ENCODE measurements around the gene CSNK2A1.

CSNK2A1 gene

GRCh38 chr20:544153-544725, 649 bp upstream of the CSNK2A1 start:
- no peak for TF ChIP-seq CTCF (IDR thresholded peaks at IDR 0.05; ENCODE audit: low read depth, low read length)
- peak overlapping the region in 1 of 2 donors; percentile 97 for H3K4me3 ChIP-seq (replicated peaks in 1 of 2; ENCODE audit: low read depth in 2 of 2, low read length in 2 of 2)
- DNase-seq (ENCODE audit: low read depth in 2 of 2) = no peak

- H3K4me3 ChIP-seq (replicated peaks in 1 of 2; ENCODE audit: low read depth in 2 of 2, low read length in 2 of 2) = peak overlapping the region; percentile 97 to 99
- TF ChIP-seq CTCF (IDR thresholded peaks at IDR 0.05; ENCODE audit: low read depth, low read length) = no peak
- DNase-seq (ENCODE audit: low read depth in 2 of 2) = peak in 1 of 2 donors; percentile 6
Measured at GRCh38 chr20:542777-543368, 717 bp downstream of the CSNK2A1 start.

- no peak overlapping the region for H3K4me3 ChIP-seq (replicated peaks in 1 of 2; ENCODE audit: low read depth in 2 of 2, low read length in 2 of 2)
- DNase-seq (ENCODE audit: low read depth in 2 of 2) = no peak
- TF ChIP-seq CTCF (IDR thresholded peaks at IDR 0.05; ENCODE audit: low read depth, low read length) = no peak
Measured at GRCh38 chr20:540391-541201, 3.0 kb downstream of the CSNK2A1 start.

GRCh38 chr20:539848-540247, 3.7 kb downstream of the CSNK2A1 start:
- peak; percentile 71 to 73 for DNase-seq (ENCODE audit: low read depth in 2 of 2)
- H3K4me3 ChIP-seq (replicated peaks in 1 of 2; ENCODE audit: low read depth in 2 of 2, low read length in 2 of 2) = no peak overlapping the region
- no peak for TF ChIP-seq CTCF (IDR thresholded peaks at IDR 0.05; ENCODE audit: low read depth, low read length)

- TF ChIP-seq CTCF (IDR thresholded peaks at IDR 0.05; ENCODE audit: low read depth, low read length) = no peak
Measured at GRCh38 chr20:539191-539590, 4.4 kb downstream of the CSNK2A1 start.

GRCh38 chr20:537983-538382, 5.6 kb downstream of the CSNK2A1 start:
- TF ChIP-seq CTCF (IDR thresholded peaks at IDR 0.05; ENCODE audit: low read depth, low read length) = no peak
- DNase-seq (ENCODE audit: low read depth in 2 of 2) = no peak
- H3K4me3 ChIP-seq (replicated peaks in 1 of 2; ENCODE audit: low read depth in 2 of 2, low read length in 2 of 2) = no peak overlapping the region

More at GRCh38 chr20:539191-539590, 4.4 kb downstream of the CSNK2A1 start:
- no peak for DNase-seq (ENCODE audit: low read depth in 2 of 2)
- H3K4me3 ChIP-seq (replicated peaks in 1 of 2; ENCODE audit: low read depth in 2 of 2, low read length in 2 of 2) = no peak overlapping the region

Data from cardiac fibroblast (primary cell).